Spleen (tissue), 7 donors: ENCODE results near the gene AGAP6.
"Not testable (repeated sequence)": the region's sequence is repeated elsewhere in the genome, so short reads cannot be mapped to it uniquely, and the experiment has no call there.

ENCODE experiments used
- POLR2A ChIP-seq, 3 donors: fragments of 450-650 bp; IDR thresholded peaks; one replicate each; pipeline ENCODE4 v1.5.1; 2017; ENCODE audit warnings: antibody characterized with exemption in 3 of 3, mild to moderate bottlenecking in 1 of 3
- POLR2AphosphoS5 ChIP-seq, 3 donors: sonication (generic); formaldehyde crosslinking; IDR thresholded peaks; one replicate each; pipeline ENCODE4 v1.5.1; 2017; ENCODE audit warnings: antibody characterized with exemption in 3 of 3
- TF ChIP-seq, protein P1 (sequence below), 11 experiments: fragments of 200-600 bp in 7 of 11; fragments of 450-650 bp in 4 of 11; sonication (generic) in 4 of 11; IDR thresholded peaks in 8 of 11; conservative IDR thresholded peaks in 3 of 11; 1 replicate in 7 of 11; 2 replicates in 4 of 11; pipeline versions ENCODE4 v1.4.0 to v1.8.0; 2016 to 2021; ENCODE audit warnings: antibody characterized with exemption in 11 of 11, inconsistent platforms in 4 of 11, mild to moderate bottlenecking in 1 of 11
- donor health status: DM: no; HTN: no; CAD: no; lungs with moderate emphysema.
- donor health status: DM: no; HTN: no; CAD: no.
- donor health status: DM: no; HTN: no; CAD: no.

DNA sequence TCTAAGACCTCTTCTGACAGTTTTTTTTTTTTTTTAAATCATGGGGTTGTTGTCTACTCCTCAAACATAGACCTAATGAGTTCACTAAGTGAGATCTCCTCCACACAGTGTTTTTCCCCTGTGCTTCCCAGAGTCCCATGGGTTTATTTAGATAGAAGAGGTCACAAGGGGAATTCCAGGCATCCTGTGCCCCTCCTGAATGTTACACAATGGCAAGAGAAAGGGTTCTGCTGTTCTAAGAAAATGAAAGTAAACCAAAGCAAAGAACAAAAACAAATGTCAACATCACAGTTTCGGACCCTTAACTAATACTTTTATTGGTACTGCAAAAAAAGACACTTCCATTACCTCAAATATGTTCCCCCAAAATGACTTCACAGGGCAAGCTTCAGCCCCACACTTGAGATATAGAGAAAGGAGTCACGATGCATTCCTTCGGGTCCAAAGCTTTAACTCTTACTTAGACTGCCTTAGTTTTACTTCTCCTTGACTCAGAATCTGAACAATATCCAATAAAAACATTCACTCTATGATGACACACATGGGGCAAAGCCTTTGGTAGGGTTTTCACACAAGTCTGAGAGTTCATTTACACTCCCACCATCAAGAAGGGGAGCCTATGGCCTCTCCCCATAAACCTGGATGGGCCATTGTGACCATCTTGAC, 63.9 kb downstream of the AGAP6 start:
- TF ChIP-seq, protein P1, sequence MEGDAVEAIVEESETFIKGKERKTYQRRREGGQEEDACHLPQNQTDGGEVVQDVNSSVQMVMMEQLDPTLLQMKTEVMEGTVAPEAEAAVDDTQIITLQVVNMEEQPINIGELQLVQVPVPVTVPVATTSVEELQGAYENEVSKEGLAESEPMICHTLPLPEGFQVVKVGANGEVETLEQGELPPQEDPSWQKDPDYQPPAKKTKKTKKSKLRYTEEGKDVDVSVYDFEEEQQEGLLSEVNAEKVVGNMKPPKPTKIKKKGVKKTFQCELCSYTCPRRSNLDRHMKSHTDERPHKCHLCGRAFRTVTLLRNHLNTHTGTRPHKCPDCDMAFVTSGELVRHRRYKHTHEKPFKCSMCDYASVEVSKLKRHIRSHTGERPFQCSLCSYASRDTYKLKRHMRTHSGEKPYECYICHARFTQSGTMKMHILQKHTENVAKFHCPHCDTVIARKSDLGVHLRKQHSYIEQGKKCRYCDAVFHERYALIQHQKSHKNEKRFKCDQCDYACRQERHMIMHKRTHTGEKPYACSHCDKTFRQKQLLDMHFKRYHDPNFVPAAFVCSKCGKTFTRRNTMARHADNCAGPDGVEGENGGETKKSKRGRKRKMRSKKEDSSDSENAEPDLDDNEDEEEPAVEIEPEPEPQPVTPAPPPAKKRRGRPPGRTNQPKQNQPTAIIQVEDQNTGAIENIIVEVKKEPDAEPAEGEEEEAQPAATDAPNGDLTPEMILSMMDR (IDR thresholded peaks at IDR 0.05 in 8 of 11, conservative IDR thresholded peaks at IDR 0.05 in 3 of 11), result not testable (repeated sequence)
- not testable (repeated sequence) for TF ChIP-seq POLR2A, POLR2AphosphoS5 (IDR thresholded peaks at IDR 0.05)
